ENCODE results near the gene TMEM38B. TPM values are rescaled to one million over a fixed set of nuclear protein-coding genes. Genes with fewer than 3 reads are reported as not detected.
"Not testable (repeated sequence)": the region's sequence is repeated elsewhere in the genome, so short reads cannot be mapped to it uniquely, and the experiment has no call there.

The TMEM38B gene
- polyA plus RNA-seq, 4 donors, result 35.9 to 44.9 (median 42.2) TPM

DNA sequence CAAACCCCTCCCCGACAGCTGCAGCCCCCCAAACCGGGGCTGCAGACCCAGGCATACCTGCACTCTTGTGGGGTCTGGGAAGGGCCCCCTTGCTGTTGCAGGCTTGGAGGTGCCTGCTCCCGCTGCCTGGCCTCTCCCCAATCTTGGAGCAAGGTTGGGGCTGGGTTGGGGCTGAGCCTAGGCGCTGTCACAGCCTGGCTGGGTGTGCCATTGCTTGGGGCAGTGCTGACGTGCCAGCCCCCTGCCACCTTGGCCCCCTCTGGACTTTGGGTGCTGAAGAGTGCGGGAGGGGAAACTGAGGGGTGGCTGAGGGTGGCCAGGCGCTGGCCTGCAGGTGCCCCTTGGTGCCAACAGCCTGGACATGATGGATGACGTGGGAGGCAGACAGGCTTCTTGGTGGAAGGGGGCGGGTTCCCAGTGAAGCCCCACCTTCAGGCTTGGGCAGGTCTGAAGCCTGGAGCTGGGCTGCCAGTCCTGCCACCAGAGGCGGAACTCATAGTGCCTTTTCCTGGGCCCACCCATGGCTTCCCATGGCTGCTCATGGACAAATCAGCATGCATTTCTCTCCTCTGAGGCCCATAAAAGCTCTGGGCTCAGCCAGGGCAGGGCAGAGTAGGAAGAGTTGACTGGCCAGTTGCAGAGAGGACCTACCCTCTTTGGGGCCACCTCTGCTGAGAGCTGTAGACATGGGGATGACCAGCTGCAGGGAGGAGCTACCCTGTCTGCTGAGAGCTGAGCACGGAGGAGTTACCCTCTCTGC lies 19.1 kb downstream of the TMEM38B start:
- no peak for DNase-seq (ENCODE audit: low read depth in 4 of 4, low spot score in 2 of 4)

DNA sequence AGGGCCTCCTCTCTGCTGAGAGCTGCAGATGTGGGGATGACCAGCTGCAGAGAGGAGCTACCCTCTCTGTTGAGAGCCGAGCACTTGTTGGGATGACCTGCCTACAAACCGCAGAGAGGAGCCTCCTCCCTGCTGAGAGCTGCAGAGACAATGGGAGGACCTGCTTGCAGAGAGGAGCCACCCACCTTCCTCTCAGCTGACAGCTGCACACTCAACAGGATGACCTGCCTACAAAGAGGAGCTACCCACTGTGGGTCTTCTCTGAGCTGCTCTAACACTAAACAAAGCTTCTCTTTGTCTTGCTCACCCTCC lies 19.6 kb downstream of the TMEM38B start:
- DNase-seq (ENCODE audit: low read depth in 4 of 4, low spot score in 2 of 4), result no peak

DNA sequence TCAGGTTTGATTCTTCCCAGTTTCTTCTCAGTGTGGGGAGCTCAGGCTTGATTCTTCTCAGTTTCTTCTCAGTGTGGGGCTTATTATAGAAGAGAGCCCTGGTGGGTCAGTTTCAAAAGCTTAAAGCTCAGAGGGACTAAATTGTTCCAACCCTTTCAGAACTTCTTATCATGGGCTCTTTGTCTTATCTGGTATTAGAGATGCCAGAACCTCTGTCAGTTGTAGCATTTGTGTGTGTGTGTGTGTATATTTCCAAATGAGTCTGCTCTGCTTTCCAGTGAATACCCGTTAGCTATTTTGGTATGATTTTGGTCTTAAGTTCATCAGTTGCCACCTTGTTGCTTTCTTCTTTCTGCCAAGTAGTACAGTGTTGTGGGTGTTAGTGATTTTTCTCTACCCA lies 21.8 kb downstream of the TMEM38B start:
- DNase-seq (ENCODE audit: low read depth in 4 of 4, low spot score in 2 of 4), result no peak

DNA sequence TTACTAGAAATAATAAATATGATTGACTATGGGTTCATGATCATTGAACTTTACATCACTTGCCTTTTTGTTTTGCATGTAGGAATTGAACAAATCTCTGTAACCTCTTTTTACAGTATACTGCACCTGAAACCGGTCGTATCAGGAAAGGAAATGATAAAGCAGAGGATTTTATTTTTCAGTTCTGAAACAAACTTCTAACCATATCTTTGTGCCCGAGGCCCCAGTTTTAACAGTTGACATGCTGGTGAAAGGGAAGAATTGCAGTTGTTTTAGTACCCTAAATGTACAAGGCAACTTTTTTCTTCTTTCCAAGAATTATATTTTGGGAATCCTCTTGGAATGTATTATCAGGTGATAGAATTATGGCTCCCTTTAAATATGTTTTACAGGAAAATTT lies 27.8 kb downstream of the TMEM38B start:
- DNase-seq (ENCODE audit: low read depth in 4 of 4, low spot score in 2 of 4), result no peak

DNA sequence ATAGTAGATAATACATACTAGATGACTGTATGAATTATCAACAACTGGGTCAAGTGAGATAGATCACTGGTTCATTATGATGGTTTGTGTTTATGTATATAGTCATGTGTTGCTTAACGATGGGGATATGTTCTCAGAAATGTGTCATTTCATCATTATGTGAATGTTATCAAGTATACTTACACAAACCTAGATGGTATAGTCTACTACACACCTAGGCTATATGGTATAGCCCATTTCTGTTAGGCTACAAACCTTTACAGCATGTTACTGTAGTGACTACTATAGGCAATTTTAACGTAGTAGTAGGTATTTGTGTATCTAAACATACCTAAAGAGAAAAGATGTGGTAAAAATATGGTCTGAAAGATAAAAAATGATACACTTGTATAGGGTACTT lies 31.0 kb downstream of the TMEM38B start:
- DNase-seq (ENCODE audit: low read depth in 4 of 4, low spot score in 2 of 4), result no peak

DNA sequence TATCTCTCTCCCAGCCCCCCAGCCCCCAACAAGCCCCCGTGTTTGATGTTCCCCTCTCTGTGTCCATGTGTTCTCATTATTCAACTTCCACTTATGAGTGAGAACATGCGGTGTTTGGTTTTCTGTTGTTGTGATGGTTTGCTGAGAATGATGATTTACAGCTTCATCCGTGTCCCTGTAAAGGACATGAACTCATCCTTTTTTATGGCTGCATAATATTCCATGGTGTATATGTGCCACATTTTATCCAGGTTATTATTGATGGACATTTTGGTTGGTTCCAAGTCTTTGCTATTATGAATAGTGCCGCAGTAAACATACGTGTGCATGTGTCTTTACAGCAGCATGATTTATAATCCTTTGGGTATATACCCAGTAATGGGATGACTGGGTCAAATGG lies 33.9 kb downstream of the TMEM38B start:
- DNase-seq (ENCODE audit: low read depth in 4 of 4, low spot score in 2 of 4), result not testable (repeated sequence)

DNA sequence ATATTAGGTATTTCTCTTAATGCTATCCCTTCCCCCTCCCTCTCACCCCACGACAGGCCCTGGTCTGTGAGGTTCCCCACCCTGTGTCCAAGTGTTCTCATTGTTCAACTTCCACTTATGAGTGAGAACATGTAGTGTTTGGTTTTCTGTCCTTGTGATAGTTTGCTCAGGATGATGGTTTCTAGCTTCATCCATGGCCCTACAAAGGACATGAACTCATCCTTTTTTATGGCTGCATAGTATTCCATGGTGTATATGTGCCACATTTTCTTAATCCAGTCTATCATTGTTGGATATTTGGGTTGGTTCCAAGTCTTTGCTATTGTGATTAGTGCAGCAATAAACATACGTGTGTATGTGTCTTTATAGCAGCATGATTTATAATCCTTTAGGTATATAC lies 37.1 kb downstream of the TMEM38B start:
- DNase-seq (ENCODE audit: low read depth in 4 of 4, low spot score in 2 of 4), result not testable (repeated sequence)

DNA sequence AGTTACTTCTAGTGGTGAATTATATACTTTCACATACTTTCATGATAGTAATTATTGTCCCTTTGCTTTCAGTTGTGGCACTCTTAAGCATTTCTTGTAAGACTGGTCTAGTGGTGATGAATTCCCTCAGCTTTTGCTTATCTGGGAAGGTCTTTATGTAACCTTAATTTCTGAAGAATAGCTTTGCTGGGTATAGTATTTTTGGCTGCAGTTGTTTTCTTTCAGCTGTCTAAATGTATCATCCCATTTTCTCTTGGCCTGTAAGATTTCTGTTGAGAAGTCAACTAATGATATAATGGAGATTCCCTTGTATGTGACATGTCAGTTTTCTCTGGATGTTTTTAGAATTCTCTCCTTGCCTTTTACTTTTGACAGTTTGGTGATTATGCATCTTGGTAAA lies 41.0 kb downstream of the TMEM38B start:
- DNase-seq (ENCODE audit: low read depth in 4 of 4, low spot score in 2 of 4), result no peak

DNA sequence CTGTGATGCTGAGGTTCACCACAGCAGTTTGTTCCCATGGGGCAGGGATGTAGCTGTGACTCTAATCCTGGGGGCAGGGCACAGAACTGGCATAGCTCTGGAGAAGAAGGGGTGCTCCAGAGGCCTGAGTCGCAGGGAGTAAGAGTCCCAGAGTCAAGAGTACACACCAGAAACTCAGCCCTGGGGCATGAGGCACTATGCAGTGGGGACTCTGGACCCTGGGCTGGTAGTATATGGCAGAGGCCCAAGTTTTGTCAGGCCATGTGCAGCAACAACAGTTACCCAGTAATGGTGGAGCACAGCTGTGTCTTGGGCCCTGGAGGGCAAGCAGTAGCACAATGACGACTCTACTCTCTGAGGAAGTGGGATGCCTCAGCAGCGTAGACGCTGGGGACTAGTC lies 42.9 kb downstream of the TMEM38B start:
- DNase-seq (ENCODE audit: low read depth in 4 of 4, low spot score in 2 of 4), result no peak

DNA sequence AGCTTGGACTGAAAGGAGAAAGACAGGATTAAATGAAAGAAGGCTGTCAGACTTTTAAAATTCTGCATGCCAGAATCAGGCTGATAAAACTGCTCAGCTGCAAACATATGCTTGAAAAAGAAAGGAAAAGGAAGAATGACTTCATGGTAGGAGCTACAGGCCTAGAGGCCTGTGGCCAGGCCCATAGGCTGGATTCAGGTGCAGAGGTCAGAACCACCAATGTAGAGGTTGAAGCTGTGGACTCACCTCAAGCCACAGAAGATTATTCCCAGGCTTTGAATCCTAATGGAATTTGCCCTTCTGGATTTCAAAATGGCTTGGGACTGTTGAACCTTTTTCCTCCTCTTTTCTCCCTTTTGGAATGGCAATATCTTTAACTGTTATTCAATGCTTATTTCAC lies 47.7 kb downstream of the TMEM38B start:
- DNase-seq (ENCODE audit: low read depth in 4 of 4, low spot score in 2 of 4), result no peak

DNA sequence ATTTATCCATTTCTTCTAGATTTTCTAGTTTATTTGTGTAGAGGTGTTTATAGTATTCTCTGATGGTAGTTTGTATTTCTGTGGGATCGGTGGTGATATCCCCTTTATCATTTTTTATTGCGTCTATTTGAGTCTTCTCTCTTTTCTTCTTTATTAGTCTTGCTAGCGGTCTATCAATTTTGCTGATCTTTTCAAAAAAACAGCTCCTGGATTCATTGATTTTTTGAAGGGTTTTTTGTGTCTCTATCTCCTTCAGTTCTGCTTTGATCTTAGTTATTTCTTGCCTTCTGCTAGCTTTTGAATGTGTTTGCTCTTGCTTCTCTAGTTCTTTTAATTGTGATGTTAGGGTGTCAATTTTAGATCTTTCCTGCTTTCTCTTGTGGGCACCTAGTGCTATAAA lies 53.0 kb downstream of the TMEM38B start:
- DNase-seq (ENCODE audit: low read depth in 4 of 4, low spot score in 2 of 4), result not testable (repeated sequence)

DNA sequence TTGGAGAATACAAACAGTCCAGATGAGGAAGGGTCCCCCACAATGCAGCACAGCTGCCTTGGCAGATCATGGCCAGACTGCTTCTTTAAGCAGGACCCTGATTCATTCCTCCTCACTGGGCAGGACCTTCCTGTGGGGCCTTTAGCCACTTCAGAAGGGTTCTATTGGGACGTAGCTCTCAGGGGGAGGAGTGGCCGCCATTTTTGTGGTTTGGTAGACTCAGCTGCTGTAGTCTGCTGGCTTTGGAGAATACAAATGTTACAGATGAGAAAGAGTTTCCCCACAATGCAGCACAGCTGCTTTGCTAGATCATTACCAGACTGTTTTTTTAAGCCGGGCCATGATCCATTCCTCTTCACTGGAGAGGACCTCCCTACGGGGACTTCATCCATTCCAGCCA lies 57.4 kb downstream of the TMEM38B start:
- DNase-seq (ENCODE audit: low read depth in 4 of 4, low spot score in 2 of 4), result no peak

DNA sequence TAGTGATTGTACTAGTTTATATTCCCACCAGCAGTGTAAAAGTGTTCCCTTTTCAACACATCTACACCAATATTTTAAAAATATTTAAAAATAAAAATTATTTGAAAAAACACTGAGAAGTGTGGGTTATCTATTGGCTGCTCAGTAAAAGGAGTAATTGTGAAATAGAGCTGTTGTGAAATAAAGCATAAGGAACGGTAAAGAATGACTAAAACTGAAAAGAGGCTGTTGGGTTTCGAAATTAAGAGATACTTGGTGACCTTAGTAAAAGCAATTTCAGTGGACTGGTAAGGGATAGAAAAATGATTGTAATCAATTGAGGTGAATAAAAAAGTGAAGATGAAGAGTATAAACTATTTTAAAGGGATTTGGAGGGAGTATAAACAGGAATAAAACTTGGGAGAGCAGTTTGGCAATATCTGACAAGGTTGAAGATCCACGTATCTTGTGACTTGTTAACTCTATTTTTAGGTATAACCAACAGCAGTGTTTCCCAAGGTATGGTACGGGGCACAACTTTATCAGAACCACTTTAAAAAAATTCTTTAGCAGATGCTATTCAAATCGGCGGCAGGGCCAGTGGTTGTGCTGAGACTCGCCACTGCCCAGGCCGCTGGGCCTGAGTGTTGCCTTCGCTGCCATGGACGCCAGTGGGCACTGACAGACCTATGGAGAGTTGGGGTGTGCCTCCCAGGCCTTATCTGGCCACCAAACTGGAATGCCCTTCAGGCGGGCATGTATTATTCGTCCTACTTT lies 63.3 kb downstream of the TMEM38B start:
- no peak for DNase-seq (ENCODE audit: low read depth in 4 of 4, low spot score in 2 of 4)

DNA sequence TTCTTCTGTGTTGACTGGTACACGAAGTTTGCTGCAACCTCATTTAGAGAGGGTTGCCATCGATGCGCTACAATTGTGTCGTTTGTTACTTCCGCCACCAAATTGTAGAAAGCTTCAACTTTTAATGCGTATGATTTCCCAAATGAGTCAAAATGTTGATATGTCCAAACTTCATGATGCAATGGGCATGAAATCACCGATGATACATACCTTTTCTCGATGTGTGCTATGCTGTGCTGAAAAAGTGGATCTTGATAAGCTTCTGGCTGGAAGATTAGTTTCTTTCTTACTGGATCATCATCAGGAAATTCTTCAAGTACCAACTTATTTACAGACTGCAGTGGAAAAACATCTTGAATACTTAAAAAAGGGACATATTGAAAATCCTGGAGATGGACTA lies 65.7 kb downstream of the TMEM38B start:
- DNase-seq (ENCODE audit: low read depth in 4 of 4, low spot score in 2 of 4), result no peak

DNA sequence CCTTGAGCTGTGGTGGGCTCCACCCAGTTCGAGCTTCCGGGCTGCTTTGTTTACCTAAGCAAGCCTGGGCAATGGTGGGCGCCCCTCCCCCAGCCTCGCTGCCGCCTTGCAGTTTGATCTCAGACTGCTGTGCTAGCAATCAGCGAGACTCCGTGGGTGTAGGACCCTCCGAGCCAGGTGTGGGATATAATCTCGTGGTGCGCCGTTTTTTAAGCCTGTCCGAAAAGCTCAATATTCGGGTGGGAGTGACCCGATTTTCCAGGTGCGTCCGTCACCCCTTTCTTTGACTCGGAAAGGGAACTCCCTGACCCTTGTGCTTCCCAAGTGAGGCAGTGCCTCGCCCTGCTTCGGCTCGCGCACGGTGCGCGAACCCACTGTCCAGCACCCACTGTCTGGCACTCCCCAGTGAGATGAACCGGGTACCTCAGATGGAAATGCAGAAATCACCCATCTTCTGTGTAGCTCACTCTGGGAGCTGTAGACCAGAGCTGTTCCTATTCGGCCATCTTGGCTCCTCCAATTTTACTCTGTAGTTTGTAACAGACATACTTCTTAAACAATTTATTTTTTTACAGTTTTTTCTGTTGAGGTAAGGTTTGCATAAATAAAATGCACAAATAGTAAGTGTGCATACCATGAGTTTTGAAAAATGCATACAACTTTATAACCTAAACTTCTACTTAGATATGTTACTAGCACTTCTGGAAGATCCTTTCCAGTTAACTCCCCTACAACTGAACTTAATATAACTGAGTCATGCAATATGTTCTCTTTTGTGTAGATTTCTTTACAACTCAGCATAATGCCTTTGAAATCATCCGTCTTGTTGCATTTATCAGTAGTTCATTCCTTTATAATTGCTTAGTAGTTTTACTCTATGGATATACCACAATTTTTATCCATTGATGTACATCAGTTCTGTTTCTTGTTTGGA lies 88.5 kb downstream of the TMEM38B start:
- DNase-seq (ENCODE audit: low read depth in 4 of 4, low spot score in 2 of 4), result not testable (repeated sequence)

DNA sequence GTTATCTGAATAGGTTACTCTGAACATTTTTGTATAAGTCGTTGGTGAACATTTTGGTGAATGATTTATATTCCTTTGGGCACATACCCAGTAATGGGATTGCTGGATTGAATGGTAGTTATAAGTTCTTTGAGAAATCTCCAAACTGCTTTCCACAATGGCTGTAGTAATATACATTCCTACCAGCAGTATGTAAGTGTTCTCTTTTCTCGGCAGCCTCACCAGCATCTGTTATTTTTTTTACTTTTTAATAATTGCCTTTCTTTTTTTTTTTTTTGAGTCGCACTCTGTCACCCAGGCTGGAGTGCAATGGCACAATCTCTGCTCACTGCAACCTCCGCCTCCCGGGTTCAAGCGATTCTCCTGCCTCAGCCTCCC lies 89.1 kb downstream of the TMEM38B start:
- not testable (repeated sequence) for DNase-seq (ENCODE audit: low read depth in 4 of 4, low spot score in 2 of 4)

DNA sequence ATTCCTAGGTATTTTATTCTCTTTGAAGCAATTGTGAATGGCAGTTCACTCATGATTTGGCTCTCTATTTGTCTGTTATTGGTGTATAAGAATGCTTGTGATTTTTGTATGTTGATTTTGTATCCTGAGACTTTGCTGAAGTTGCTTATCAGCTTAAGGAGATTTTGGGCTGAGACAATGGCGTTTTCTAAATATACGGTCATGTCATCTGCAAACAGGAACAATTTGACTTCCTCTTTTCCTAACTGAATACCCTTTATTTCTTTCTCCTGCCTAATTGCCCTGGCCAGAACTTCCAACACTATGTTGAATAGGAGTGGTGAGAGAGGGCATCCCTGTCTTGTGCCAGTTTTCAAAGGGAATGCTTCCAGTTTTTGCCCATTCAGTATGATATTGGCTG lies 92.5 kb downstream of the TMEM38B start:
- not testable (repeated sequence) for DNase-seq (ENCODE audit: low read depth in 4 of 4, low spot score in 2 of 4)

DNA sequence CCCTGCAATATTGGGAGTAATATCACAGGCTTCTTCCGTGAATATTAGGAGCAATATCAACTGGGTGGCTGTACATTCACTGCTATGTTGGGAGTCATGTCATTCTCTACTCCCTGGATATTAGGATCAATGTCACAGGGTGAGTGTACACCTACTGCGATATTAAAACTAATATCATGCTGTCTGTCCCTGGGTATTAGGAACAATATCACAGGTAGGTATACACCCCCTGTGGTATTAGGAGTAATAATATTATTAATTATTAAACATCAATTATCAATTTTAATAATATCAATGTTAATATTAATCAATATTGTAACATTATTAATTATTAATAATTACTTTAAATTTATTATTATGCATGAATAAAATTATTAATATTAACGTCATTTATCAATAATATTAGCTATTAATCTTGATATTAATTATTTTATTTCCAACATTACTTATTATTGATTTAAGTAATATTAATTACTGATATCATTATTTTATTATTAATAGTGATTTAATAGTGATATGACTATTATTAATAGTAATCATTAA lies 121.9 kb downstream of the TMEM38B start:
- DNase-seq (ENCODE audit: low read depth in 4 of 4, low spot score in 2 of 4), result no peak

DNA sequence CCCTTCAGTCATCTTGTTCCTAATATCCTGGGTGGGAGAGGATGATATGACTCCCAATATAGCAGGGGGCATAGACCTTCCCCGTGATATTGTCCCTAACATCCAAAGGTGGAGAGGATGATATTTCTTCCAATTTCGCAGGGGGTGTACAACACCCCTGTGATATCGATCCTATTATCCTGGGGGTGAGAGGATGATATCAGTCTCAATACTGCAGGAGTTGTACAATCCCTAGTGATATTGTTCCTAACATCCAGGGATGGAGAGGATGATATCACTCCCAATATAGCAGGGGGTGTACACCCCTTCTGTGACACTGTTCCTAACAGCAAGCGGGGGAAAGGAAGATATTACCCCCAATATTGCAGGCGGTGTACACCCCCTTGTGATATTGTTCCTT lies 122.6 kb downstream of the TMEM38B start:
- DNase-seq (ENCODE audit: low read depth in 4 of 4, low spot score in 2 of 4), result no peak

DNA sequence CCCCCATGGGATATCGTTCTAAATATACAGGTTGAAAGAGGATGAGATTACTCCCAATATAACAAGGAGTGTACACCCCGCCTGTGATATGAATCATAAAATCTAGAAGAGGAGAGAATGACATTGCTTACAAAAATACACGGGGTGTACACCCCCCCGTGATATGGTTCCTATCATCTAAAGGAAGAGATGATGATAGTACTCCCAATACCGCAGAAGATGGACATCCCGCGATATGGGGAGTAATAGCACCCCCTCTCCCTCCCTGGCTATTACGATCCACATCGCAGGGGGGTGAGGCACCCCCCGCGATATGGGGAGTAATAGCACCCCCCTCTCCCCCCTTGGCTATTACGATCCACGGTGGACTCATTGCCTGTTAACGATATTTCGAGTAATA lies 124.6 kb downstream of the TMEM38B start:
- no peak for DNase-seq (ENCODE audit: low read depth in 4 of 4, low spot score in 2 of 4)

DNA sequence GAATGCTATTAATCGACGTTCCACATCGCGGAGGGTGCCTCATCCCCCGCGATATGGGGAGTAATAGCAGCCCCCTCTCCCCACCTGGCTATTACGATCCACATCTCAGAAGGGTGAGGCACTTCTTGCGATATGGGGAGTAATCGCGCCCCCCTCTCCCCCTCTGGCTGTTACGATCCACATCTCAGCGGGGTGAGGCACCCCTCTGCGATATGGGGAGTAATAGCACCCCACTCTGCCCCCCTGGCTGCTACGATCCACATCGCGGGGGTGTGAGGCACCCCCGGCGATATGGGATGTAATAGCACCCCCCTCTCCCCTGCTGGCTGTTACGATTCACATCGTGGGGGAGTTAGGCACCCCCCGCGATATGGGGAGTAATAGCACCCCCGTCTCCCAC lies 128.5 kb downstream of the TMEM38B start:
- no peak for DNase-seq (ENCODE audit: low read depth in 4 of 4, low spot score in 2 of 4)

Data from left renal cortex interstitium (tissue), 4 donors.